Bone marrow (tissue), 2 donors: ENCODE measurements around the gene DND1.
"Not testable (repeated sequence)": the region's sequence is repeated elsewhere in the genome, so short reads cannot be mapped to it uniquely, and the experiment has no call there.

Experiments
- DNase-seq, 2 donors: peaks; one replicate each; lab custom pipeline; 2025; lab: John Stamatoyannopoulos, UW

Gene DND1

GRCh38 chr5:140631036-140631417 is 42.3 kb downstream of the DND1 start:
- DNase-seq, result no peak

GRCh38 chr5:140630292-140631035 is 42.9 kb downstream of the DND1 start:
- DNase-seq, result no peak

GRCh38 chr5:140628711-140629110 is 44.7 kb downstream of the DND1 start:
- no peak for DNase-seq

GRCh38 chr5:140627972-140628371 is 45.4 kb downstream of the DND1 start:
- no peak for DNase-seq

- not testable (repeated sequence) for DNase-seq
These were observed 48.5 kb downstream of the DND1 start for GRCh38 chr5:140624886-140625285.

GRCh38 chr5:140623061-140623460 is 50.3 kb downstream of the DND1 start:
- DNase-seq, result not testable (repeated sequence)

GRCh38 chr5:140622301-140622700 is 51.1 kb downstream of the DND1 start:
- no peak for DNase-seq
